Natural killer cell (primary cell): Measurements from ENCODE around the gene NANOS3. TPM values are rescaled to one million over a fixed set of nuclear protein-coding genes. Genes with fewer than 3 reads are reported as not detected.
A peak's percentile ranks its signal among the peaks of the same experiment; 100 is the strongest.

Experiments used
- ATAC-seq, 3 donors: fragments of 150-1000 bp in 2 of 3; fragments of 200-7000 bp in 1 of 3; cut with Tn5 transposase; 1 replicate in 1 of 3; 2 replicates in 2 of 3; pipeline ENCODE4 v1.10.0; 2021; ENCODE audit warnings: mild to moderate bottlenecking in 2 of 3, moderate library complexity in 2 of 3
- DNase-seq, 2 donors: peaks; one replicate each; pipeline versions ENCODE4 v3.0.0 to v3.0.0-alpha.2; 2013 to 2021; ENCODE audit warnings: mixed read lengths in 1 of 2
- H3K27ac ChIP-seq: one replicate; pipeline ENCODE4 v1.5.1; 2013; ENCODE audit warnings: mild to moderate bottlenecking, low read length
- H3K27me3 ChIP-seq: one replicate; pipeline ENCODE4 v1.6.1; 2013; ENCODE audit warnings: low read length; ENCODE audit not compliant: control insufficient read depth, insufficient read depth
- H3K36me3 ChIP-seq: one replicate; pipeline ENCODE4 v1.6.1; 2013; ENCODE audit warnings: low read length; ENCODE audit not compliant: control insufficient read depth, insufficient read depth
- H3K4me1 ChIP-seq: one replicate; pipeline ENCODE4 v1.6.1; 2013; ENCODE audit warnings: low read length; ENCODE audit not compliant: control insufficient read depth, insufficient read depth
- H3K4me3 ChIP-seq: one replicate; pipeline ENCODE4 v1.5.1; 2013; ENCODE audit warnings: low read length
- H3K9me3 ChIP-seq: one replicate; pipeline ENCODE4 v1.6.1; 2013; ENCODE audit warnings: low read length; ENCODE audit not compliant: control insufficient read depth, insufficient read depth
- H3K27ac Mint-ChIP-seq, 2 donors: one replicate each; pipeline ENCODE4 v1.8.0; 2022; ENCODE audit warnings: mild to moderate bottlenecking in 2 of 2, mixed read lengths in 2 of 2, moderate library complexity in 1 of 2
- H3K27me3 Mint-ChIP-seq, 2 donors: one replicate each; pipeline ENCODE4 v1.8.0; 2022; ENCODE audit warnings: low read depth in 2 of 2, mixed read lengths in 2 of 2
- H3K36me3 Mint-ChIP-seq: one replicate; pipeline ENCODE4 v1.8.0; 2022; ENCODE audit warnings: mixed read lengths
- H3K4me1 Mint-ChIP-seq, 2 donors: one replicate each; pipeline ENCODE4 v1.8.0; 2022; ENCODE audit warnings: mixed read lengths in 2 of 2
- H3K4me3 Mint-ChIP-seq: one replicate; pipeline ENCODE4 v1.8.0; 2022; ENCODE audit warnings: mild to moderate bottlenecking, moderate library complexity, mixed read lengths
- H3K9me3 Mint-ChIP-seq, 2 donors: one replicate each; pipeline ENCODE4 v1.8.0; 2022; ENCODE audit warnings: mixed read lengths in 2 of 2
- CTCF ChIP-seq: fragments of 200-600 bp; IDR thresholded peaks from one replicate; pipeline ENCODE4 v1.8.0; 2022; ENCODE audit warnings: antibody characterized with exemption
- WGBS: methylation state at CpG from one replicate; pipeline ENCODE4 v1.1.7; 2013; ENCODE audit warnings: missing lambda C conversion rate; ENCODE audit not compliant: insufficient coverage; 5-methylcytosine and 5-hydroxymethylcytosine counted together
- intact Hi-C: fragments of 100-400 bp; cut with micrococcal nuclease; formaldehyde crosslinking; loops from one replicate; pipeline ENCODE4 v1.14.2; 2022
- total RNA-seq, 4 donors: library from RNA; stranded (reverse); fragments of 120-200 nt in 1 of 4; gene quantifications; one replicate each; pipeline versions ENCODE4 v1.2.3 to v1.2.4, GENCODE V29; 2013 to 2022

Gene NANOS3
- total RNA-seq, 3 donors from 2014 or later (not counting 1 experiment from before 2014, with no cell fraction given) = 2.6 to 6.3 (median 3.0) TPM

- peaks cover 11% of the 10 kb centered on the region for H3K4me1 ChIP-seq
- Mint-ChIP-seq H3K27me3 (peaks cover 0 to 17% of the 10 kb centered on the region in 2 donors), H3K9me3 (no peaks in the 10 kb centered on the region), H3K27ac (peak overlapping the region in 1 of 2 donors; percentile 67), H3K36me3 (no peaks in the 10 kb centered on the region), H3K4me1 (peaks cover 0 to 9% of the 10 kb centered on the region in 2 donors), H3K4me3 (peak overlapping the region; percentile 56)
- H3K27ac ChIP-seq = no peak overlapping the region
- DNase-seq (peak in 1 of 2 donors; percentile 59), ATAC-seq (peak; percentile 75 to 90 (median 85))
- H3K27me3 ChIP-seq = peaks cover 8% of the 10 kb centered on the region
- no peaks in the 10 kb centered on the region for H3K36me3 ChIP-seq
- peak; percentile 12 for TF ChIP-seq CTCF
- no peaks in the 10 kb centered on the region for H3K9me3 ChIP-seq
- WGBS = 3% methylated on average over 43 of the region's 45 CpGs
- H3K4me3 ChIP-seq = peak overlapping the region; percentile 7
- intact Hi-C loops = no loop called here
These were observed 4.1 kb upstream of the NANOS3 start for GRCh38 chr19:13872695-13873389.

- Histone ChIP-seq H3K9me3 (no peaks in the 10 kb centered on the region), H3K27ac (no peak overlapping the region), H3K36me3 (no peaks in the 10 kb centered on the region), H3K27me3 (peaks cover 8% of the 10 kb centered on the region), H3K4me3 (no peak overlapping the region), H3K4me1 (peaks cover 11% of the 10 kb centered on the region)
- Mint-ChIP-seq H3K4me3 (peak overlapping the region; percentile 37), H3K27ac (no peak overlapping the region), H3K27me3 (peaks cover 0 to 14% of the 10 kb centered on the region in 2 donors), H3K9me3 (no peaks in the 10 kb centered on the region), H3K4me1 (peaks cover 0 to 9% of the 10 kb centered on the region in 2 donors), H3K36me3 (no peaks in the 10 kb centered on the region)
- ATAC-seq (no peak), DNase-seq (no peak)
- intact Hi-C loops = no loop called here
- 71% methylated on average over 35 of the region's 35 CpGs for WGBS
- no peak for TF ChIP-seq CTCF
These were observed 3.0 kb upstream of the NANOS3 start for GRCh38 chr19:13873834-13874515.

- WGBS = 95% methylated on average over 4 of the region's 5 CpGs
- H3K4me3 ChIP-seq = no peak overlapping the region
- no peaks in the 10 kb centered on the region for H3K9me3 ChIP-seq
- no peak for ATAC-seq
- peaks cover 8% of the 10 kb centered on the region for H3K27me3 ChIP-seq
- H3K4me1 ChIP-seq = peaks cover 24% of the 10 kb centered on the region
- intact Hi-C loops = no loop called here
- Mint-ChIP-seq H3K4me1 (peaks cover 0 to 15% of the 10 kb centered on the region in 2 donors), H3K27me3 (peaks cover 0 to 11% of the 10 kb centered on the region in 2 donors), H3K4me3 (no peak overlapping the region), H3K9me3 (no peaks in the 10 kb centered on the region), H3K36me3 (no peaks in the 10 kb centered on the region), H3K27ac (no peak overlapping the region)
- H3K36me3 ChIP-seq = no peaks in the 10 kb centered on the region
- DNase-seq = no peak
- no peak for TF ChIP-seq CTCF
- H3K27ac ChIP-seq = no peak overlapping the region
These were observed 1.1 kb upstream of the NANOS3 start for GRCh38 chr19:13875824-13876223.
